Smooth muscle cell (in vitro differentiated cells): ENCODE measurements around the gene DPYSL3. TPM values are rescaled to one million over a fixed set of nuclear protein-coding genes. Genes with fewer than 3 reads are reported as not detected.
"Not testable (repeated sequence)": the region's sequence is repeated elsewhere in the genome, so short reads cannot be mapped to it uniquely, and the experiment has no call there.

Source experiments
- DNase-seq: peaks from one replicate; lab custom pipeline; 2025; ENCODE audit not compliant: unreplicated experiment; lab: John Stamatoyannopoulos, UW
- H2AFZ ChIP-seq: fragments of 200-600 bp; sonication (generic); 2 replicates; pipeline ENCODE4 v1.6.0; 2016; ENCODE audit warnings: antibody characterized with exemption, low read depth, mild to moderate bottlenecking
- H3F3A ChIP-seq: fragments of 200-600 bp; sonication (generic); 2 replicates; pipeline ENCODE4 v1.6.0; 2017; ENCODE audit warnings: antibody characterized with exemption, low read depth
- H3K27ac ChIP-seq: fragments of 200-600 bp; sonication (generic); 2 replicates; pipeline ENCODE4 v1.5.1; 2016; ENCODE audit warnings: low read depth, mild to moderate bottlenecking
- H3K27me3 ChIP-seq: fragments of 200-600 bp; sonication (generic); 2 replicates; pipeline ENCODE4 v1.6.1; 2016; ENCODE audit warnings: low read depth, mild to moderate bottlenecking
- H3K36me3 ChIP-seq: fragments of 200-600 bp; sonication (generic); 2 replicates; pipeline ENCODE4 v1.5.1; 2016; ENCODE audit warnings: low read depth
- H3K4me1 ChIP-seq: fragments of 200-600 bp; sonication (generic); 2 replicates; pipeline ENCODE4 v1.5.1; 2016; ENCODE audit warnings: low read depth
- H3K4me2 ChIP-seq: fragments of 200-600 bp; sonication (generic); 2 replicates; pipeline ENCODE4 v1.6.0; 2016; ENCODE audit warnings: mild to moderate bottlenecking
- H3K4me3 ChIP-seq: fragments of 200-600 bp; sonication (generic); 2 replicates; pipeline ENCODE4 v1.5.1; 2016; ENCODE audit warnings: mild to moderate bottlenecking
- H3K79me2 ChIP-seq: fragments of 200-600 bp; sonication (generic); 2 replicates; pipeline ENCODE4 v1.6.0; 2016; ENCODE audit warnings: low read depth, mild to moderate bottlenecking
- H3K9ac ChIP-seq: fragments of 200-600 bp; sonication (generic); 2 replicates; pipeline ENCODE4 v1.6.0; 2016; ENCODE audit warnings: low read depth
- H3K9me3 ChIP-seq: fragments of 200-600 bp; sonication (generic); replicated peaks from 2 replicates; pipeline ENCODE4 v1.5.1; 2016; ENCODE audit warnings: low read depth
- H4K20me1 ChIP-seq: fragments of 200-600 bp; sonication (generic); 2 replicates; pipeline ENCODE4 v1.6.0; 2016; ENCODE audit warnings: low read depth
- WGBS: methylation state at CpG from one replicate; pipeline ENCODE4 v1.1.7; 2016; ENCODE audit warnings: low lambda C conversion rate; 5-methylcytosine and 5-hydroxymethylcytosine counted together
- polyA plus RNA-seq: library from polyadenylated mRNA; unstranded; fragments of >200 nt; fragmentation: Nextera tagmentation; extraction: Ambion mirVana; gene quantifications from 2 replicates; pipeline ENCODE4 v1.2.1, GENCODE V29; 2016
- total RNA-seq: library from RNA; depleted of rRNA; stranded (reverse); fragments of >200 nt; gene quantifications from 2 replicates; pipeline ENCODE4 v1.2.3, GENCODE V29; 2014
- TF ChIP-seq, protein P1 (sequence below): fragments of 200-600 bp; sonication (generic); IDR thresholded peaks from 2 replicates; pipeline ENCODE4 v1.5.1; 2017; ENCODE audit warnings: borderline replicate concordance, mild to moderate bottlenecking, antibody characterized with exemption; ENCODE audit not compliant: insufficient read depth, poor library complexity, severe bottlenecking

Gene DPYSL3
- total and polyA plus RNA-seq, 2 experiments from 2014 or later: 65.5 to 124 TPM

DNA sequence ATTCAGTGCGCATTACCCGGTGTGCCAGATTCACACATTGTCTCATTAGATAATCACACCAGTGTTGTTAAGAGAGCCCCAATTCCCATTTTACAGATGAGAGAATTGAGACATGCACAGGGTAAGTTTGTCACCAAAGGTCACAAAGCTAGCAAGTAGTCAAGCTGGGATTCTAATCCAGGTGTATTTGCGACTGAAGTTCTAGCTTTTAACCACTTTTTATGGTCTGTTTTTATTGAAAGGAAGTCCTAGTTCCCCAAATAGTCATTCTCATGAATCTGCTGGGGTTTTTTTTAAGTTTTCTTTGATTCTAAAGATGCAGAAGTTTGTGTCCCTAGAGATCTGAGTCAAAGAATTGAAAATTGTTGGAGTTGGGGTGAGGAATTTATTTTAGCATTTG, 136.5 kb downstream of the DPYSL3 start:
- Histone ChIP-seq H3K79me2 (no peaks in the 10 kb centered on the region), H2AFZ (no peak overlapping the region), H3K36me3 (no peaks in the 10 kb centered on the region), H3K27ac (no peak overlapping the region), H3K4me3 (no peak overlapping the region), H3K9me3 (no peaks in the 10 kb centered on the region), H3K27me3 (no peaks in the 10 kb centered on the region), H3K4me2 (no peak overlapping the region), H4K20me1 (no peaks in the 10 kb centered on the region), H3F3A (no peaks in the 10 kb centered on the region), H3K4me1 (no peaks in the 10 kb centered on the region), H3K9ac (no peak overlapping the region)
- TF ChIP-seq, protein P1, sequence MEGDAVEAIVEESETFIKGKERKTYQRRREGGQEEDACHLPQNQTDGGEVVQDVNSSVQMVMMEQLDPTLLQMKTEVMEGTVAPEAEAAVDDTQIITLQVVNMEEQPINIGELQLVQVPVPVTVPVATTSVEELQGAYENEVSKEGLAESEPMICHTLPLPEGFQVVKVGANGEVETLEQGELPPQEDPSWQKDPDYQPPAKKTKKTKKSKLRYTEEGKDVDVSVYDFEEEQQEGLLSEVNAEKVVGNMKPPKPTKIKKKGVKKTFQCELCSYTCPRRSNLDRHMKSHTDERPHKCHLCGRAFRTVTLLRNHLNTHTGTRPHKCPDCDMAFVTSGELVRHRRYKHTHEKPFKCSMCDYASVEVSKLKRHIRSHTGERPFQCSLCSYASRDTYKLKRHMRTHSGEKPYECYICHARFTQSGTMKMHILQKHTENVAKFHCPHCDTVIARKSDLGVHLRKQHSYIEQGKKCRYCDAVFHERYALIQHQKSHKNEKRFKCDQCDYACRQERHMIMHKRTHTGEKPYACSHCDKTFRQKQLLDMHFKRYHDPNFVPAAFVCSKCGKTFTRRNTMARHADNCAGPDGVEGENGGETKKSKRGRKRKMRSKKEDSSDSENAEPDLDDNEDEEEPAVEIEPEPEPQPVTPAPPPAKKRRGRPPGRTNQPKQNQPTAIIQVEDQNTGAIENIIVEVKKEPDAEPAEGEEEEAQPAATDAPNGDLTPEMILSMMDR: no peak
- WGBS: 96% methylated on average over 3 of the region's 3 CpGs
- DNase-seq: no peak

DNA sequence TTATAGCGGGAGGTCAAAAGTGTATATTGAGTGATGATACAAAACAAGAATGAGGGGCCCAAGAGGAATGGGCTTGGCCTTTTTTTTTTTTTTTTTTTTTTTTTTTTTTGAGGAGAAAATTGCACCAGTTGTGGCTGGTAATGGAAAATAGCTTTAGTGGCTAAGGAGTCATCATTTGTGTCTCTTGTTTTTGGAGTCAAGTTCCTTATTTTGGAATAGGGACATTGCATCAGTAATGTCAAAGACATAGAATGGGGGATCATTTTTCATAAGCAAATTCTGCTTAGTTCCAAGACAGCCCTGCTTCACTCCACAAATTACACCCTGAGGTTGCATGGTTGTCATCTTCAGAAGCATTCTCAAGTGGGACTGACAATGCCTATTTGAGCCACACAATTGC, 137.7 kb downstream of the DPYSL3 start:
- DNase-seq: no peak
- Histone ChIP-seq H3K4me3 (no peak overlapping the region), H3K36me3 (no peaks in the 10 kb centered on the region), H3K4me2 (no peak overlapping the region), H3F3A (no peaks in the 10 kb centered on the region), H3K27ac (no peak overlapping the region), H3K27me3 (no peaks in the 10 kb centered on the region), H3K9ac (no peak overlapping the region), H3K79me2 (no peaks in the 10 kb centered on the region), H2AFZ (no peak overlapping the region), H3K4me1 (no peaks in the 10 kb centered on the region), H4K20me1 (no peaks in the 10 kb centered on the region), H3K9me3 (no peaks in the 10 kb centered on the region)
- TF ChIP-seq, protein P1: no peak
- WGBS: 100% methylated on average over 1 of the region's 1 CpG

DNA sequence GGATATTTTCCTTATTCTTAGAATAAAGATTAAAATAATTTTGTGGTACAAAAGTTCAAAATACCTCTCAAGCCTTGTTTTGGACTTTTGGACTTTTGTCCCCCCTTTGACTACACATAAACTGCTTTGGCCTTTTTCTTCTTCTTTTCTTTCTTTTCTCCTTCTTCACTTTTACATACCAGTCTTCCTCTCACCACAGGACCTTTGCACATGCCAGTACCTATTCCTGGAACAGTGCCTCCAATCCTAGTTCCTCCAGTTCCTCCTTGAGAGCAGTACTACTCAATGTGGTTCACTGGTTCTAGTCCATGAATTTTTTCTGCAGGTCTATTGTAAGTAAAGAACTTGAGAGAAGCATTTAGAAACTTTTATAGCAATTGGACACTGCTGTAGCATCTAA, 138.6 kb downstream of the DPYSL3 start:
- H3K9me3 ChIP-seq: no peaks in the 10 kb centered on the region
- H3K9ac ChIP-seq: no peak overlapping the region
- H4K20me1 ChIP-seq: no peaks in the 10 kb centered on the region
- H3F3A ChIP-seq: no peaks in the 10 kb centered on the region
- no peaks in the 10 kb centered on the region for H3K79me2 ChIP-seq
- H3K4me2 ChIP-seq: no peak overlapping the region
- TF ChIP-seq, protein P1: no peak
- H3K36me3 ChIP-seq: no peaks in the 10 kb centered on the region
- no peaks in the 10 kb centered on the region for H3K4me1 ChIP-seq
- H3K27ac ChIP-seq: no peak overlapping the region
- no peak for DNase-seq
- no peak overlapping the region for H3K4me3 ChIP-seq
- H2AFZ ChIP-seq: no peak overlapping the region
- H3K27me3 ChIP-seq: no peaks in the 10 kb centered on the region

DNA sequence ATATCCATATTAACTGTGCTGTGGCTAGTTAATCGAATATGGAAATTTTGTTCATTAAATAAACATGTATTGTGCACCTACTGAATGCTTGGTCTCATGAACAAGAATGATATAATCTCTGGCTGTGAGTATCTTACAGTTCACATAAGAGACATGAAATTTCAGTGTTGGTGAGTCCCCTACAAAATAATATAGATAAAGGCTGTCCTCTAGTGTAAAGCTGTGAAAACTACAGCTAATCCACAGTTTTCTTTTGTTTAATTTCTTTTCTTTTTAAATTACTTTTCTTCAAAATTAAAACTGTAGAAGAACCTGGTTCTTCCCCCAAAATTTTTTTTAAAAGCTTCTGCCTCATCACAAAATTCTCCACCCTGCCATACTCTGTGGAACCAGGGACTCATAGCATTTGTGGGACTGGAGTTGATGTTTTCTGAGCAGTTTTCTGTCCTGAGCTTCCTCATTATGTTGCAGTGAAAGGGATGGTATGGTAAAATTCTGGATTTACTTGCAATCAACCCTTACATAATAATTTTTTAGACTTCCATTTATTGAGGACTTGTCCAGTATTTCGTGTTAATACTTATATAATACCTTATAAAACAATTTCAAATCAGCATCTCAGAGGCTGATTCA, 140.0 kb downstream of the DPYSL3 start:
- Histone ChIP-seq H2AFZ (peak overlapping the region; percentile 79), H3K9ac (no peak overlapping the region), H3K79me2 (no peaks in the 10 kb centered on the region), H3K36me3 (no peaks in the 10 kb centered on the region), H3K27ac (no peak overlapping the region), H3K9me3 (no peaks in the 10 kb centered on the region), H3K4me3 (no peak overlapping the region), H3K27me3 (no peaks in the 10 kb centered on the region), H3K4me1 (no peaks in the 10 kb centered on the region), H3F3A (no peaks in the 10 kb centered on the region), H3K4me2 (peak overlapping the region; percentile 21), H4K20me1 (no peaks in the 10 kb centered on the region)
- no peak for DNase-seq
- WGBS: 37% methylated on average over 2 of the region's 2 CpGs
- TF ChIP-seq, protein P1: peak; percentile 51

DNA sequence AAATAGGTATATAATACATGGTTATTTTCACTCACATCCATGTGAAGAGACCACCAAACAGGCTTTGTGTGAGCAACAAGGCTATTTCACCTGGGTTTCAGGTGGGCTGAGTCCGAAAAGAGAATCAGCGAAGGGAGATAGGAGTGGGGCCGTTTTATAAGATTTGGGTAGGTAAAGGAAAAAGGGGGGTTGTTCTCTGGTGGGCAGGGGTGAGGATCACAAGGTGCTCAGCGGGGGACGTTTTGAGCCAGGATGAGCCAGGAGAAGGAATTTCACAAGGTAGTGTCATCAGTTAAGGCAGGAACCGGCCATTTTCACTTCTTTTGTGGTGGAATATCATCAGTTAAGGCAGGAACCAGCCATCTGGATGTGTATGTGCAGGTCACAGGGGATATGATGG, 142.5 kb downstream of the DPYSL3 start:
- H3F3A ChIP-seq, H3K4me3 ChIP-seq, H3K27ac ChIP-seq, H3K27me3 ChIP-seq, DNase-seq, H3K4me2 ChIP-seq, H4K20me1 ChIP-seq, H3K36me3 ChIP-seq, H3K9ac ChIP-seq, H2AFZ ChIP-seq, H3K4me1 ChIP-seq, H3K9me3 ChIP-seq, H3K79me2 ChIP-seq: not testable (repeated sequence)
- WGBS: 69% methylated on average over 6 of the region's 6 CpGs
